ENCODE data around the gene HAX1.

- TF ChIP-seq, protein P1, sequence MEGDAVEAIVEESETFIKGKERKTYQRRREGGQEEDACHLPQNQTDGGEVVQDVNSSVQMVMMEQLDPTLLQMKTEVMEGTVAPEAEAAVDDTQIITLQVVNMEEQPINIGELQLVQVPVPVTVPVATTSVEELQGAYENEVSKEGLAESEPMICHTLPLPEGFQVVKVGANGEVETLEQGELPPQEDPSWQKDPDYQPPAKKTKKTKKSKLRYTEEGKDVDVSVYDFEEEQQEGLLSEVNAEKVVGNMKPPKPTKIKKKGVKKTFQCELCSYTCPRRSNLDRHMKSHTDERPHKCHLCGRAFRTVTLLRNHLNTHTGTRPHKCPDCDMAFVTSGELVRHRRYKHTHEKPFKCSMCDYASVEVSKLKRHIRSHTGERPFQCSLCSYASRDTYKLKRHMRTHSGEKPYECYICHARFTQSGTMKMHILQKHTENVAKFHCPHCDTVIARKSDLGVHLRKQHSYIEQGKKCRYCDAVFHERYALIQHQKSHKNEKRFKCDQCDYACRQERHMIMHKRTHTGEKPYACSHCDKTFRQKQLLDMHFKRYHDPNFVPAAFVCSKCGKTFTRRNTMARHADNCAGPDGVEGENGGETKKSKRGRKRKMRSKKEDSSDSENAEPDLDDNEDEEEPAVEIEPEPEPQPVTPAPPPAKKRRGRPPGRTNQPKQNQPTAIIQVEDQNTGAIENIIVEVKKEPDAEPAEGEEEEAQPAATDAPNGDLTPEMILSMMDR (IDR thresholded peaks at IDR 0.05), result no peak
- no peak for TF ChIP-seq POLR2A (IDR thresholded peaks at IDR 0.05)
Observed at GRCh38 chr1:154263465-154264332, 8.7 kb upstream of the HAX1 start.

Data from Peyer's patch (tissue), 4 donors.